NCI-H460 (cell line): Measurements from ENCODE around the gene MKNK2. TPM values are rescaled to one million over a fixed set of nuclear protein-coding genes. Genes with fewer than 3 reads are reported as not detected.

ENCODE experiments used
- DNase-seq: peaks from one replicate; pipeline ENCODE4 v3.0.0-alpha.2; 2016; ENCODE audit warnings: low read depth; ENCODE audit errors: extremely low read depth
- total RNA-seq: library from RNA; depleted of rRNA; stranded (reverse); fragments of >200 nt; shearing (Covaris generic); gene quantifications from 2 replicates; pipeline ENCODE4 v1.2.3, GENCODE V29; 2014

MKNK2 gene
- total RNA-seq, 1 experiment from 2014 or later: 90.9 TPM

DNA sequence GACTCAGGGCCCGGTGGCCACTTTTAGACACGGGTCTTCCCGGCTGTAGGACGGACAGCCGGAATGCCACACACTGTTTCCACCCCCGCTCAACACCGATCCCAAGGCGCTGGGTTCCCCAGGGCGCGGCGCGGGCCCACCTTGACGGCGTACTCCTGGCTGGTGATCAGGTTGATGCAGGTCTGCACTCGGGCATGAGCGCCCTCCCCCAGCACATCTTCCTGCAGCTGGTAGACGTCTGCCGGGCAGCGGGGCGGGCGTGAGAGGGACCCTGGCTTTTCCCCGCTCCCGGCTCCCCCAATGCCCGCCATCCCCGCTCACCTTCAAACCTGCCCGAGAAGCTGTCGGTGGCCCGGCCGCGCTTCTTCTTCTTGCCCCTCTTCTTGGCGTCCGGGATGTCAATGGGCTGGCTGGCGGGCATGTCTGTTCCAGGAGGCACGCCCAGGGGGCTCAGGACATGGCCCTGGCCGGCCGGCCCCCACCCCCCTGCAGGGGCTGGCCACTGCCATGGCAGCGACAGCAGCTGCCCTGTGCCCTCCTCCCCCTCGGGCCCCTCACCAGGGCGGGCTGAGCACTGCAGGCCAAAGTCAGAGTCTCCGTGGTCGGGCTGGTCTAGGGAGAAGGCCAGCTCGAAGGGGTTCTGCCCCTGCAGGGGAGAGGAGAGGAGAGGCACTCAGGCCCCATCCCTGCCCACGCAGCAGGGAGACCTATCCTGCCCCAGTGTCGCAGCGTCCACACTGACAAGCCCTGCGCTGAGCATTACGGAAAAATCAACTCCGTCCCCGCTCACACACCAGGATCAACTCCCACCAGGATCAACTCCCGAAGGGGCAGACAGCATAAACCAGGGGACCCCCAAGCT is 4.8 kb downstream of the MKNK2 start:
- DNase-seq: no peak

DNA sequence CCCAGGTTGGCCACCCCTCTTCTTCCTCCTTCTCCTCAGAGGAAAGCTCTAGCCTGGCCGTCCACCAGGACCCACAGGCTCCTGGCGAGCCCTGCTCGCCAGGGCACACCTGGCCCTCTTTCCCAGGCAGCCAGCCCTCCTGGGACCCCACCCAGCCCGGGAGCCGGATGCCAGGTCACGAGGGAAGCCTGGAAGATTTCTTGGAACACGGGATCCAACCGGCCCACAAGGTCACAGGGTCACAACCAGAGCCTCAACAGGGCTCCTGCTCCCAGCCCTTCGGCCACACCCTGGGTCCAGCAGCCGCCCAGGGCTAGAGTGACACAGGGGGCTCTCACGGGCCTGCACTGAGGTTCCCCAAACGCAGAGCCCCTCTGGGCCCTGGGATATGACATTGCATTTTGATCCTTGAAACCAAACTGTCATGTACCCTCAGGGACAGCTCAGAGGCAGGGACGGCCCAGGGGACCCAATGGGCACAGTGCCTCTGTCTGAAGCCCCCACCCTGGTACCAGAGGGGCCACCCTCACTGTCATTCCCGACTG is 5.5 kb downstream of the MKNK2 start:
- DNase-seq: no peak

- no peak for DNase-seq
Observed at GRCh38 chr19:2044709-2045500, 6.1 kb downstream of the MKNK2 start.

DNA sequence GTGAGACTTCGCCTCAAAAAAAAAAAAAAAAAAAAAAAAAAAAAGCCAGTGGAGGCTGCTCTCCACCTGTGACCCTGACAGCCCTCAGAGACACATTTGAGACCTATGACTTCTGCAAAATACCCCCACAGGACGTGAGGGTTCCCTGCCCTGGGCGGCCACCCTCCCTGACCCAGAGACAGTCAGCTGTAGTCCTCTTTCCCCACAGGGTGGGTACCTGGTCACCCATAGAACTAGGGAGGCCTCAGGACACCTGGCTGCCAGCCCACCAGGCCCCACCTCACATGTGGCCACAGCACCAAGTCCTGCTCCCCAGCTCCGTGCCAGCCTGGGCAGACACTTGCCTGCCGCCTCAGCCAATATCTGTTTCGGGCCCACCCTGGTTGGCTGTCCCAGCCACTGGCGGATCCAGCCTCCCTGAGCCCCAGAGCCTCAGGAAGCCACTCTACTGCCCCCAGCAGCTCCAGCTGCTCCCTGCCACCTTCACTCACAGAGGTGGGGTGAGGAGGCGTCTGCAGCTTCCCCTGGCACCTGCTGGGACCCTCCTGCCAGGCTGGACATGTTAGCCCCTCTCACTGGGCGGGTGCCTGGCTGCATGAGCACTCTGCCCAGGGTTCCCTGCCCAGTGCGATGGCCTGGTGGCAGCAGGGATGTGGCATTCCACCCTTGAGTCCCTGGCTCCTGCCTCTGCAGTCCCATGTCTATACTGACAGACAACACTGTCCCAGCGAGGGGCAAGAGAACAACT is 6.9 kb downstream of the MKNK2 start:
- no peak for DNase-seq

DNA sequence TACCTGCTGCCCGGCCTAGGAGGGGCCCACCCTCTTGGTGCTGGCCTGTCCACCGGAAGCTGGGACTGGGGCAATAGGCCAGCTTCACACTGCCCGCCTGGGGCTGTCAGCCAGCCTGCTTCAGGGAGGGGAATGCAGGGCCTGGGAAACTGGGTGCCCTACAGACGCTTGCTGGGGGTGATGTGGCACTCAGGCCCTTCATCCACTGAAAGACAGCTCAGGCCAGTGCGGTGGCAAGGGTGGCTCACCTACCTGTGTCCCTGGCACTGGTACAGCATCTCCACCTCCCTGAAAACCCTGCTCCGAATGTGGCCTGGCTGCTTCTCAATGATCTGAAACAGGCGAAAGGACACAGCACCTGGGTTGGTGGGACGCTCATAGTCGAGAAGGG is 7.8 kb downstream of the MKNK2 start:
- no peak for DNase-seq

DNA sequence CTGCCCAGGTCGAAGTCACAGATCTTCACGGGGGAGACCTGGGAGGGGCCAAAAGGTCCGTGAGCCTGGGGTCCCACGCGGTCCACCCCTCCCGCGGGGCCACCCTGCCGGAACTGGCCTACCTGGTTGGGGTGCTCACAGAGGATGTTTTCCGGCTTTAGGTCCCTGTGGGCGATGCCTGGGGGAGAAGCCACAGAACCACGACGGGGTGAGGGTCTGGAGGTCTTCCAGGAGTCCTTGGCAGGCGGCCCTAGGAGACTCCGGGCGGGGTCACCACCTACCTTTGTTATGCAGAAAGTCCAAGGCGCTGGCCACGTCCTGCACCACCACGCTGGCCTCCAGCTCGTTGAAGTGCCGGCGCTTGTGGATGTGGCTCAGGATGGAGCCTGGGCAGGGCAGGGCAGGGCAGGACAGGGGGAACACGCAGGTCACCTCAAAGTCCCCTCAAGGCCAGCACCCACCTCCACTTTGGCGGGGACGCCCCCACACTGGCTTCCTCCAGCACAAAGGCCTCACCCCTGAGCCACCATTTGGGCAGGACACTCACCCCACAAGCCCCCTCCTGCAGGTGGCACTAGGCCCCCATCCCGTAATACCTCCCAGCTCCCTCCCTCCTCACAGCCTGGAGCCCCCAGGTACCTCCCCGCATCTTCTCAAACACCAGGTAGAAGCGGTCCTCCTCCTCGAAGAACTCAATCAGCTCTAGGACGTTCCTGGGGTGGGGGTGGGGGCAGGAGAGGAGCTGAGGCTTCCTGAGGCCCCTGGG is 8.4 kb downstream of the MKNK2 start:
- no peak for DNase-seq

GRCh38 chr19:2041683-2042484 is 9.2 kb downstream of the MKNK2 start:
- DNase-seq: peak; percentile 90

- DNase-seq: no peak
Observed at GRCh38 chr19:2041433-2041682, 9.7 kb downstream of the MKNK2 start.

GRCh38 chr19:2040647-2041432 is 10.2 kb downstream of the MKNK2 start:
- no peak for DNase-seq

- no peak for DNase-seq
Observed at GRCh38 chr19:2039959-2040646, 10.9 kb downstream of the MKNK2 start.

DNA sequence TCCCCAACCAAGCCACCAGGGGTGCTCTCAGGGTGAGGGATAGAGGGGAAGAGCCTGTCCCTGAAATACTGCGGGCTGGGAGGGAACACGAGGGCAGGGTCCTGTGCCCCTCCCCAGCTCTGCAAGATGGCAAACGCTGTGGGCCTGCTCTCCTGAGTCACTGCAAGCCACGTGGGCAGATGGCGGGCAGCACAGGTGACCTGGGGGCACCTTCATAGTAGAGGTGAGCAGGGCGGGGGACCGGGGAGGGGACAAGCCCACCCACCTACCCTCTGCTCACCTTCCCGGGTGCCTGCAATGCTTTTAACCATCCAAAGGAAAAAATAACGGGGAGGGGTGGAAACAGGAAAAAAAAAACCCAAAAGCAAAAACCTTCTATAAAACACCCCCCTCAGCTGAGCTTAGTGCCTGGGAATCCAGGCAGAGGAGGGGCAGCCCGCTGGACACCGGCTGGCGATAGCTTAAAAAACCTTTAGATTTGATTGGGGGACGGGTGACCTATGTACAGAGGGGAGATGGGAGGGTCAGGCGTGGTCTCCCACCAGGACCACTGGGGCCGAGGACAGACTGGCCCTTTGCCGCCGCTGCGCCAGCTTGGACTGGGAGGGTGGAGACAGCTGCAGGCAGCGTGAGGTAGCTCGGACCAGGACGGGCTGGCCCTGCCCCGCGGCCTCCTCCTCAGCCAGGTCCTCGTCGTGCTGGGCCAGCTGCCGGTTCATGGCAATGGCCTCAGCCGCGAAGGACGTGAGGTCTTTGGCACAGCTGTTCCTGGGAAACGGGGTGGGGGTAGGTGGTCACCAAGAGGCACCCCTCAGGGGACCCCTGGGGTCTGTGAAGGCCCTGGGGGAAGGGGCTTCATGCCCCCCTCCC is 11.7 kb downstream of the MKNK2 start:
- DNase-seq: no peak

GRCh38 chr19:2038284-2039088 is 12.6 kb downstream of the MKNK2 start:
- DNase-seq: no peak

DNA sequence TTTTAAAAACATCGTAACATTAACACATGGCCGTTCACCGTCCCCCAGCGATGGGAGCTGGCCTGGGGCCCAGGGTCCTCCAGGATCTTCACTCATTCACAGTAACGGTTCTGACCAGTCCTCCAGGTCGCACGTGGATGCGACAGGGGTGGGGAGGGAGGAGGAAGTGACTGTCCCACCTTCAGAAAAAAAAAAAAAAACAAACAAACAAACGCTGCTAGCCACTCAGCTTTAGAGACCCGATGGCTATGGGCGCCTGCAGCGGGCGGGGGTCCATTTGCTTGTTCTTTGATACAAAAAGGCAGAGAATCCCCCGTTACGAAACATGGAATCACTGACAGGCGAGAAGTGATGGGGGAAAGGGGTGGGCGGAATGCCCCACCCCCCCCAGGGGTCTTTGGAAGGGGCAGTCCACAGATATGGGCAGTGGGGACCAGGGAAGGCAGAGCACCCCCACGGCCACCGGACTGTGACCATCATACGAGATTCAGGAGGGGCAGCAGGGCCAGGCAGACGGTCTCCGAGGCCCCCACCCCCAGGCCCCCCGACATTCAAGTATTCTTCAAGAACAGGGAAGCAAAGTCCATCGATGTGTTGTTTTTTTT is 13.3 kb downstream of the MKNK2 start:
- no peak for DNase-seq

DNA sequence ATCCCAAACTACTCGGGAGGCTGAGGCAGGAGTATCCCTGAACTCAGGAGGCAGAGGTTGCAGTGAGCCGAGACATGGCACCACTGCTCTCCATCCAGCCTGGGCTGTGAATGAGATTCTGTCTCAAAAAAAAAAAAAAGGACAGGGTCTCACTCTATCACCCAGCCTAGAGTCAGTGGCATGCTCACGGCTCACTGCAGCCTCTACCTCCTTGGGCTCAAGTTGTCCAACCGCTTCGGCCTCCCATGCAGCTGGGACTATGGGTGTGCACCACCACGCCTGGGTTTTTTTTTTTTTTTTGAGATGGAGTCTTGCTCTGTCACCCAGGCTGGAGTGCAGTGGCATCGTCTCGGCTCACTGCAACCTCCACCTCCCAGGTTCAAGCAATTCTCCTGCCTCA is 14.6 kb downstream of the MKNK2 start:
- no peak for DNase-seq

- DNase-seq: no peak
Observed at GRCh38 chr19:2035590-2035991, 15.5 kb downstream of the MKNK2 start.
